ENCODE data around the gene ARHGAP21. TPM values are rescaled to one million over a fixed set of nuclear protein-coding genes. Genes with fewer than 3 reads are reported as not detected.

Gene ARHGAP21
- total RNA-seq, 2 donors from 2014 or later, result 95.6 to 101 TPM

DNA sequence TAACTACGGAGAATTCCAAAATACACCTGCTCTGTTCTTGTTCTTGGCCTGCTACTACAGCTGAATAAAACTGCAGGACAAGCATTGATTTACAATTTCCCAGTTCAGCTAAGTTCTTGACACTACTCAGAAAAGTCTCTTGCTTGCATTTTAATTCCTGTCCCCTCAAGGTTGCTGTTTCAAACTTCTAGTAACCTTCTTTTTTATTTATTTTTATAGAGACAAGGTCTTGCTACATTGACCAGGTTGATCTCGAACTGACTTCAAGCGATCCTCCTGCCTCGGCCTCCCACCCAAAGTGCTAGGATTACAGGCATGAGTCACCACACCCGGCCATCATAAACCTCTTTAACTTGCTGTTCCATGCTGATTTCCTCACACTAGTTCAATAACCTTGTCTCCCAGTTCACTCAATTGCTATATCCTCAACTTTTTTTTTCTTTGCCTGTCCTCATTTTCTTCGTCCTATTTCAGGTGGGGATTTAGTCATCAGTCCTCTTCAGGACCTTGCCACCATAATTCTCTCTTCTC is 79.9 kb downstream of the ARHGAP21 start:
- no peak overlapping the region for H3K27ac ChIP-seq
- no peaks in the 10 kb centered on the region for H3K9me3 ChIP-seq
- DNase-seq (ENCODE audit: low spot score), result no peak
- H3K36me3 ChIP-seq, result no peaks in the 10 kb centered on the region
- peaks cover 11 to 32% of the 10 kb centered on the region in 2 donors for H3K4me1 ChIP-seq (ENCODE audit: control insufficient read depth in 1 of 2, low read depth in 2 of 2)
- no peak overlapping the region for H3K4me3 ChIP-seq
- TF ChIP-seq, protein P1, sequence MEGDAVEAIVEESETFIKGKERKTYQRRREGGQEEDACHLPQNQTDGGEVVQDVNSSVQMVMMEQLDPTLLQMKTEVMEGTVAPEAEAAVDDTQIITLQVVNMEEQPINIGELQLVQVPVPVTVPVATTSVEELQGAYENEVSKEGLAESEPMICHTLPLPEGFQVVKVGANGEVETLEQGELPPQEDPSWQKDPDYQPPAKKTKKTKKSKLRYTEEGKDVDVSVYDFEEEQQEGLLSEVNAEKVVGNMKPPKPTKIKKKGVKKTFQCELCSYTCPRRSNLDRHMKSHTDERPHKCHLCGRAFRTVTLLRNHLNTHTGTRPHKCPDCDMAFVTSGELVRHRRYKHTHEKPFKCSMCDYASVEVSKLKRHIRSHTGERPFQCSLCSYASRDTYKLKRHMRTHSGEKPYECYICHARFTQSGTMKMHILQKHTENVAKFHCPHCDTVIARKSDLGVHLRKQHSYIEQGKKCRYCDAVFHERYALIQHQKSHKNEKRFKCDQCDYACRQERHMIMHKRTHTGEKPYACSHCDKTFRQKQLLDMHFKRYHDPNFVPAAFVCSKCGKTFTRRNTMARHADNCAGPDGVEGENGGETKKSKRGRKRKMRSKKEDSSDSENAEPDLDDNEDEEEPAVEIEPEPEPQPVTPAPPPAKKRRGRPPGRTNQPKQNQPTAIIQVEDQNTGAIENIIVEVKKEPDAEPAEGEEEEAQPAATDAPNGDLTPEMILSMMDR (IDR thresholded peaks at IDR 0.05), result no peak
- no peak for ATAC-seq (ENCODE audit: insufficient number of reproducible peaks, low FRiP score, low read depth)
- no peaks in the 10 kb centered on the region for H3K27me3 ChIP-seq (replicated peaks; ENCODE audit: insufficient read depth)

DNA sequence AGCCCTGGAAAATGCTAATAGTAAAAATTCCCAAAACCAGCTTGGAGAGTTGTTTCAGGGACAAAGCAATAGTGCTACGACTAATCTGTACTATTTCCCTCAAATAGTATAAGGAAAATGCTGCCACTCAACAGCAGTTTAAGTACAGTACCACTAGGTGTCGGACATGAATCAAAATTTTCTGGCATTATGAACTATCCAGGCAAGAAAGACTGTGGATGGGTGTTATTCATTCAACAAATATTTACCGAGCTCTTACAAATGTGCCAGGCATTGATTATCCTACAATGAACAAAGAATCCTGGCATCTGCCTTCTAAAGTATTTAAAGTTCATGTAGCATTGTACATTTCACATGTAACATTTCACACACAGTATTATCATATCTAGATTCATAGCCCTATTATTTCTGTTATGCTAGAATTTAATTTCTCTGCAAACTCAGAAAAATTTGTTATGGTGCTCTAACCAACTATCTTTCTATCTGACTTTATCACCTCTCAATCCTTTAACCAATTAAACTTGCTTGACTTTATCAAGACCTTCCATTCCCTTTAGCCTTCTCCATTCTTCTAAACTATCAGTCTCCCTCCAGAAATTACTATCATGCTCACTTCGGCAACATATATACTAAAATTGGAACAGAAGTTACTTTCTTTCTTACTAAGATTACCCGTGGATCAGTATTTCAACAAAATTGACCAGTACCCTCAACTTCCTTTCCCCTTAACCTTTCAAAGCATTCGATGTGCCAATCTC is 80.6 kb downstream of the ARHGAP21 start:
- DNase-seq (ENCODE audit: low spot score), result no peak
- H3K4me1 ChIP-seq (ENCODE audit: control insufficient read depth in 1 of 2, low read depth in 2 of 2), result peaks cover 11 to 32% of the 10 kb centered on the region in 2 donors
- TF ChIP-seq, protein P1 (IDR thresholded peaks at IDR 0.05), result peak; percentile 79

DNA sequence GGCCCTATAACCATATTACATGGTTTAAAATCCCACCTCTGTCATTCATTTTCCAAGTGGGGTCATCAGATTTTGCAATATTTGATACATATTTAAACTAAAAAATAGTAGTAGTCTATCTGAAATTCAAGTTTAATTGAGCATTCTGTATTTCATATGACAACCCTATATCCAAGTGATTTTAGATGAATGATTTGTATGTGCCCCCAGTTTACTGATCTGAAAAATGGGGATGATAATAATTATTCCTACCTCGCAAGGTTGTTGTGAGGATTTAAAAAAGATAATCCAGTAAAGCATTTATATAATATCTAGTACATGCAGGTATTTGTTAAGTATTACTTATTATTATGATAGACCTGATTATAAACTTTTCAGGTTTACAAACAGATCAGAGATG is 84.6 kb downstream of the ARHGAP21 start:
- Histone ChIP-seq H3K4me3 (no peak overlapping the region), H3K4me1 (ENCODE audit: control insufficient read depth in 1 of 2, low read depth in 2 of 2) (peaks cover 6 to 16% of the 10 kb centered on the region in 2 donors), H3K27ac (no peak overlapping the region), H3K36me3 (no peaks in the 10 kb centered on the region), H3K27me3 (replicated peaks; ENCODE audit: insufficient read depth) (no peaks in the 10 kb centered on the region), H3K9me3 (no peaks in the 10 kb centered on the region)
- ATAC-seq (ENCODE audit: insufficient number of reproducible peaks, low FRiP score, low read depth) (no peak), DNase-seq (ENCODE audit: low spot score) (no peak)
- TF ChIP-seq, protein P1 (IDR thresholded peaks at IDR 0.05), result no peak

More for the DNA sequence above, 80.6 kb downstream of the ARHGAP21 start:
- peak; percentile 76 for ATAC-seq (ENCODE audit: insufficient number of reproducible peaks, low FRiP score, low read depth)
- Histone ChIP-seq H3K27ac (no peak overlapping the region), H3K36me3 (no peaks in the 10 kb centered on the region), H3K27me3 (replicated peaks; ENCODE audit: insufficient read depth) (no peaks in the 10 kb centered on the region), H3K4me3 (no peak overlapping the region), H3K9me3 (no peaks in the 10 kb centered on the region)

DNA sequence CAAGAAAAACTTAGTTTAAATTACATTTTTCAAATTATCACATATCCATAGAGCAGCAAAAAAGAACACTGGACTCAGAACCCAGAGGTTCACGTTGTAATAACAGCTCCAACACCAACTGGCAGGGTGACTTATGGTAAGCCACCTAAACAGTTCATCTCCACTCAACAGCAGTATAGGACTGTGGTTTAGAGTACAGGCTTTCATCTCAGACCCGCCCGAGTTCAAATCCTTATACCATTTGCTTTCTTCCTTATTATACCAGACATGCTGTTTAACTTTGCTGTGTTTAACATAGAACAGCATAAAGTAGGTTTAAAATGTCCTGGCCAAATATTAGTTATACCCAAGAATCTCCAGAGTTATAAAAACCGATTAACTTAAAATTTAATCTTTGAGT is 97.9 kb downstream of the ARHGAP21 start:
- Histone ChIP-seq H3K36me3 (no peaks in the 10 kb centered on the region), H3K27me3 (replicated peaks; ENCODE audit: insufficient read depth) (no peaks in the 10 kb centered on the region), H3K27ac (no peak overlapping the region), H3K4me1 (ENCODE audit: control insufficient read depth in 1 of 2, low read depth in 2 of 2) (peaks cover 14 to 31% of the 10 kb centered on the region in 2 donors), H3K9me3 (no peaks in the 10 kb centered on the region), H3K4me3 (no peak overlapping the region)
- TF ChIP-seq, protein P1 (IDR thresholded peaks at IDR 0.05), result no peak
- ATAC-seq (ENCODE audit: insufficient number of reproducible peaks, low FRiP score, low read depth) (no peak), DNase-seq (ENCODE audit: low spot score) (no peak)

DNA sequence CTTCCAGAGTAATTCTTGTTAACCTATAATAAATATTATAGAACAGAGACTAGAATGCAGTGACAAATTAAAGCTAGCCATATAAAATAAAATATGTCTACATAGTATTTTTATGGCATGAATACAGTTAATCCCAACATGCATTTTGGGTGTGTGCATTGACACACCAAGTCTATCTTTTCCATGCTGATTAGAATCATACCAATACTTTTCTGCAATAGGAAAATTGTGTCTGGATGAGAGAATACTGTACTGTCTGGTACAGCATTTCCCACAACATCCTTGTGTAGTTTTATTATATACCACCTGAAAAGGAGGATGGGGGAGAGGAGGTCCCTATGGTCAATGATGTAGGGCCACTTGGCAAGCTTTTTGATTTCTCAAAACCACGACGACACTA is 100.3 kb downstream of the ARHGAP21 start:
- Histone ChIP-seq H3K27ac (no peak overlapping the region), H3K27me3 (replicated peaks; ENCODE audit: insufficient read depth) (no peaks in the 10 kb centered on the region), H3K36me3 (no peaks in the 10 kb centered on the region), H3K9me3 (no peaks in the 10 kb centered on the region), H3K4me3 (no peak overlapping the region), H3K4me1 (ENCODE audit: control insufficient read depth in 1 of 2, low read depth in 2 of 2) (peaks cover 4 to 19% of the 10 kb centered on the region in 2 donors)
- DNase-seq (ENCODE audit: low spot score) (no peak), ATAC-seq (ENCODE audit: insufficient number of reproducible peaks, low FRiP score, low read depth) (no peak)
- TF ChIP-seq, protein P1 (IDR thresholded peaks at IDR 0.05), result no peak
